DMS153 (cell line): ENCODE data around the gene GNAQ.
A peak's percentile ranks its signal among the peaks of the same experiment; 100 is the strongest.
"Not testable (repeated sequence)": the region's sequence is repeated elsewhere in the genome, so short reads cannot be mapped to it uniquely, and the experiment has no call there.

Source experiments
- DNase-seq: peaks from one replicate; lab custom pipeline; 2025; lab: John Stamatoyannopoulos, UW

GNAQ gene

DNA sequence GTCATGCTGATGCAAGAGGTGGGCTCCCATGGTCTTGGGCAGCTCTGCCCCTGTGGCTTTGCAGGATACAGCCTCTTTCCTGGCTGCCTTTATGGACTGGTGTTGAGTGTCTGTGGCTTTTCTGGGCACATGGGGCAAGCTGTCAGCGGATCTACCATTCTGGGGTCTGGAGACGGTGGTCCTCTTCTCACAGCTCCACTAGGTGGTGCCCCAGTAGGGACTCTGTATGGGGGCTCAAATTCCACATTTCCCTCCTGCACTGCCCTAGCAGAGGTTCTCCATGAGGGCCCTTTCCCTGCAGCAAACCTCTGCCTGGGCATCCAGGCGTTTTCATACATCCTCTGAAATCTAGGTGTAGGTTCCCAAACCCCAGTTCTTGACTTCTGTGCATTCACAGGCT is 340.9 kb downstream of the GNAQ start:
- not testable (repeated sequence) for DNase-seq

DNA sequence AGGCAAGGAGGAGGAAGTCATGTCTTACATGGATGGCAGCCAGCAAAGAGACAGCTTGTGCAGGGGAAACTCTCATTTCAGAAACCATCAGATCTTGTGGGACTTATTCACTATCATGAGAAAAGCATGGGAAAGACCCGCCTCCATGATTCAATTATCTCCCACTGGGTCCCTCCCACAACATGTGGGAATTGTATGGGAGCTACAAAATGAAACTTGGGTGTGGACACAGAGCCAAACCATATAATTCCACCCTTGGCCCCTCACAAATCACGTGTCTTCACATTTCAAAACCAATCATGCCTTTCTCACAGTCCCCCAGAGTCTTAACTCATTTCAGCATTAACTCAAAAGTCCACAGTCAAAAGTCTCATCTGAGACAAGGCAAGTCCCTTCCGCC is 341.5 kb downstream of the GNAQ start:
- DNase-seq, result not testable (repeated sequence)

DNA sequence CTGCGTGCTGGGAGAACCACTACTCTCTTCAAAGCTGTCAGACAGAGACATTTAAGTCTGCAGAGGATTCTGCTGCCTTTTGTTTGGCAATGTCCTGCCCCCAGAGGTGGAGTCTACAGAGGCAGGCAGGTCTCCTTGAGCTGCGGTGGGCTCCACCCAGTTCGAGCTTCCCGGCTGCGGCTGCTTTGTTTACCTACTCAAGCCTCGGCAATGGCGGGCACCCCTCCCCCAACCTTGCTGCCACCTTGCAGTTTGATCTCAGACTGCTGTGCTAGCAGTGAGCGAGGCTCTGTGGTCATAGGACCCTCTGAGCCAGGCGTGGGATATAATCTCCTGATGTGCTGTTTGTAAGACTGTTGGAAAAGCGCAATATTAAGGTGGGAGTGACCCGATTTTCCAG is 343.9 kb downstream of the GNAQ start:
- not testable (repeated sequence) for DNase-seq

DNA sequence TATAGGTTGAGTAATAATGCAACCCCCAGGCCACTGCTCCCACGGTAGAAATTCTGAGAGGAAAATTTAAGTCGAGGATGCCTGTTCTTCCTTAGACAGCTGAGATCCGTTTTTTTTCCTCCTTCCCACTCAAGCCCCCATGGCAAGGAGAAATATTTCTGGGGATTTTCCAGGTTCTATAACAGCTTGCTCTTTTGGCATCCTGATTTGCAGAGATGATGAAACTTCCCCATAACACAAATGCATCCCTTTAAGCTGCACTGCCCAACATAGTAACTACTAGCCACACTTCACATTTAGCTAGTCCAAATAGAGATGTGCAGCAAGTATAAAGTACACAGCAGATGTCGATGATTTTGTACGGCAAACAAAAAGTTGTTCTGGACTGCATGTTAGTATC is 351.0 kb downstream of the GNAQ start:
- DNase-seq, result no peak

DNA sequence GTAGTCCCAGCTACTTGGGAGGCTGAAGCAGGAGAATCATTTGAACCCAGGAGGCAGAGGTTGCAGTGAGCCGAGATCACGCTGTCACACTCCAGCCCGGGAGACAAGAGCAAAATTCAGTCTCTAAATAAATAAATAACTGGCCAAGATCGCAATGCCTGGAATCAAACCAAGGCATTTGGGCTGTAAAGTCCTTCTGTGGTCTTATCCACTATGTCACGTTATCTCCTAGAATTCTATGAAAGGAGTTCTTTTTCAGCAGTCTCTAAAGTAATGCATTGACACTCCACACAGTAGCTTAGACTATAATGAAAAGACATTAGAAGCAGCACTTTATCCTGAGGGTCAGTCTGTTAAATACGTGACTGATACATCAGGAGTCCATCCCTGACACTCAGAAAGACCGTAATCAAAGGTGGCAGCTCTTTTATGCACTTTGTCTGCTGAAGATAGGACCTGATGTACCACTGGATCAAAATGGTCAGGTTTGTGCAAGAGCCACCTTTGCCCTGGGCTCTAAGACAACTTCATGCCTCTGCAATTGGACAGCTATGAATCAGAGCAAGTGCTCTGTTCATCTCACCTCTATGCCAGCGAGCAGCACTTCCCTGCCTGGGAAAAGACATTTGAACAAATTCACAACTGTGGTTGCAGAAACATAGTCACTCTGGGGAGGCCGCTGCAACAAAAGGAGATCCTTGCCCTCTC is 351.8 kb downstream of the GNAQ start:
- DNase-seq, result no peak

DNA sequence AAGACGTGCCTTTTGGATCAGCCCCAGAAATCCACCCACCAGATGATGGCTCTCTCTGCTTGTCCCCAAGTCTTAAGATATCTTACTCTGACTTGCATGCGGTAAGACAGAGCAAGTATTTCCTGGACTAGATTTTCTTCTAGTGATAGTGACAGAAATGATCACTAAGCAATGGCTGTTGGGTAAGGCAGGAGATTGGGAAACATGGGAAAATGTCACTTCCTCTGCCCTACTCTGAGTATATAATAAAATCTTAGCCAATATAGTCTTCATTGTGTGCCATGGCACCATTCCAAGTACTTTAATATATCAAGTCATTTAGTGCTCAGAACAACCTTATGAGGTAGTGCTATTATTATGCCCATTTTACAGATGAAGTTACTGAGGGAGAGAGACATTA is 352.5 kb downstream of the GNAQ start:
- no peak for DNase-seq

DNA sequence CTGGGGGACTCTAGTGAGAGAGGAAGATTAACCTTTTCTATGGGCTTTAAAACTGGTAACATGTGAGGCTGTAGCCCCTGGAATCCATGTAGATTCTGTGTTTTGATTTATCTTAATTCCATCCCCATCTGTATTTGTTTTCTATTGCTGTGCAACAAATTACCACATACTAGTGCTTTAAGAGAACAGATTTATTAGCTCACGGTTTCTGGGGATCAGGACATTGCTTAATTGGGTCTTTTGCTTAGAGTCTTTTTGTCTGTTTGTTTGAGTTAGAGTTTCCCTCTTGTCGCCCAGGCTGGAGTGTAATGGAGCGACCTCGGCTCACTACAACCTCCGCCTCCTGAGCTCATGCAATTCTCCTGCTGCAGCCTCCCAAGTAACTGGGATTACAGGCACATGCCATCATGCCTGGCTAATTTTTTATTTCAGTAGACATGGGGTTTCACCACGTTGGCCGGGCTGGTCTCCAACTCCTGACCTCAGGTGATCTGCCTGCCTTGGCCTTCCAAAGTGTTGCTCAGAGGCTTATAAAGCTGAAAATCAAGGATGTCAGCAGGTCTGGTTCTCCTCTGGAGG is 353.6 kb downstream of the GNAQ start:
- DNase-seq, result no peak

DNA sequence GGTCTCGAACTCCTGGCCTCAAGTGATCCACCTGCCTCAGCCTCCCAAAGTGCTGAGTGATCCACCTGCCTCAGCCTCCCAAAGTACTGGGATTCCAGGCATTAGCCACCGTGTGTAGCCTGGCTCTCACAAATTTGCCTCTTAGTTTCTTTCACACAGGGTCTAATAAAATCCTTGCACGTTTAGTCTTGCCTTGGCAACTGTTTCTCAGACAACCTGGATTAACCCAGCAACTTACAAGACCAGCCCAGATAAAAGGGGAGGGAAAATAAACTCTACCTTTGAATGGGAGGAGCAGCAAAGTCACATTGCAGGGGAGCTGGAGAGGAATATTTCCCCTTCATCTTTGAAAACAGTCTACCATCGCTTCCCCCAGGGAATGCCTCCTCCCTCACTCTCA is 354.2 kb downstream of the GNAQ start:
- DNase-seq, result peak; percentile 40

DNA sequence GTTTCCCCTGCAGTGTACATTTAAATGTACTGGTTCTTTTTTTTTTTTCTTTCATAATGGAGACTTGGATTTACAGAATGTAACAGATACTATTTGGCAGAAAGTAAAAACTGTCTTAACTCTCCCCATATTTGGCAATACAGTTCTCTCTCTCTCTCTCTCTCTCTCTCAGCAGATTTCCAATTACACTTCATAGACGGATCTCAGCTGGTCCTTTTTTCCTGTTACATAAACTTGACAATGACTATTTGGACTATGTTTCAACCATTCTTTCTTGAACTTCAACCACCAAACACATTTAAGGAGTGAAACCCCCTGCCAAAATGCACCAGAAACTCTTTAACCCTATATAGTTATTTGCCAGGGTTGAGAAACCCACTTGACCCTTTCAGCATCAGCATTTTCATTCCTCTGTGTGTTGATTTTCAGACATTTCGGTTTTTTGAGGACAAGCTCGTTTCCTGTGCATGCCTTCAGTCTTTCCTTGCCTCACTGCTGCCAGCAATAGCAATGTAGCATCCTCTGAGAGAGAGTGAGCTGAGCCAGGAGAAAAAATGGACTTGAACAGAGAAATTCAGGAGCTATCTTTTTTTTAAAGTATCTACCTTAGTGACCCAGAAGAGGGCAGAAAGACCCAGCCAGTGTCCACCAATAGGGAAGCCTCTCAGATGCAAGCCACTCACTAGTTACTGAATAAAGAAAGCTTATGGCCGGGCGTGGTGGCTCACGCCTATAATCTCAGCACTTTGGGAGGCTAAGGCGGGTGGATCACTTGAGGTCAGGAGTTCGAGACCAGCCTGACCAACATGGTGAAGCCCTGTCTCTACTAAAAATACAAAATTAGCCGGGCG is 357.4 kb downstream of the GNAQ start:
- DNase-seq, result no peak

DNA sequence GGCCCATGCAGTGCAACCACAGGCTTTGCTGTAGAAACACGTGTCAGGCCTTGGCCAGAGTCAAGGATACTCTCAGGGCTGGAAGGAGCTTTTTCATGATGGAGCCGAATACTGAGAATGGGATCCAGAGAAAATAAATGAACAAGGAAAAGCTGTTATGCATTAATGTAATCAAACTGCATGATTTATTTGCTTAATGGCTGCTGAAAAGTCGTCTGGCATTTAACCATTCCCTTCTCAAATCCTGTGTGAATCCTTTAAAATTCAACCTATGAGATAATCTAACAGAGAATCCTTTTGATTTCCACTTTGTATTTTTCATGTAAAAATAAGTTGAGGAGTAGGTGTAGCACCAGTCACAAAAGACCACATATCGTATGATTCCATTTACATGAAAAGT is 359.4 kb downstream of the GNAQ start:
- no peak for DNase-seq

DNA sequence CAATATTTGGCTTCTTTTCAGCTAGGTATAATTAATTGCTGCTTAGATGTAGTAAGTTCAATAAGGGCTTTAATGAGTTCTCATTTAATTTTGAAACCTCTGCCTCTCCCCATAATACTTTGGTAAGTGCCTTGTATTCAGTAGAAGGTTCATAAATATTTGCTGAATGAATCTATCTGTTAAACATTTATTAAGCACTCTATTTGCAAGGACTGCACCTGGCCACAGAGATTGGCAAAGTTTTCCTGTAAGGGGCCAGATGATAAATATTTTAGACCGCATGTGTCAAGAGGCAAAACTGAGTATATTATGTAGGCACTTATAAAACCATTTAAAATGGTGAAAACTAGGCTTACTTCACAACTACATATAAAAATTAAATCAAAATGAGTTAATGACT is 364.5 kb downstream of the GNAQ start:
- DNase-seq, result peak; percentile 34
